Aortic smooth muscle cell (primary cell): Measurements from ENCODE around the gene PLA2G4F. TPM values are rescaled to one million over a fixed set of nuclear protein-coding genes. Genes with fewer than 3 reads are reported as not detected.

ENCODE experiments used
- total RNA-seq: library from RNA; depleted of rRNA; stranded (reverse); fragments of >200 nt; gene quantifications from 2 replicates; pipeline ENCODE4 v1.2.3, GENCODE V29; 2014

PLA2G4F gene, protein sequence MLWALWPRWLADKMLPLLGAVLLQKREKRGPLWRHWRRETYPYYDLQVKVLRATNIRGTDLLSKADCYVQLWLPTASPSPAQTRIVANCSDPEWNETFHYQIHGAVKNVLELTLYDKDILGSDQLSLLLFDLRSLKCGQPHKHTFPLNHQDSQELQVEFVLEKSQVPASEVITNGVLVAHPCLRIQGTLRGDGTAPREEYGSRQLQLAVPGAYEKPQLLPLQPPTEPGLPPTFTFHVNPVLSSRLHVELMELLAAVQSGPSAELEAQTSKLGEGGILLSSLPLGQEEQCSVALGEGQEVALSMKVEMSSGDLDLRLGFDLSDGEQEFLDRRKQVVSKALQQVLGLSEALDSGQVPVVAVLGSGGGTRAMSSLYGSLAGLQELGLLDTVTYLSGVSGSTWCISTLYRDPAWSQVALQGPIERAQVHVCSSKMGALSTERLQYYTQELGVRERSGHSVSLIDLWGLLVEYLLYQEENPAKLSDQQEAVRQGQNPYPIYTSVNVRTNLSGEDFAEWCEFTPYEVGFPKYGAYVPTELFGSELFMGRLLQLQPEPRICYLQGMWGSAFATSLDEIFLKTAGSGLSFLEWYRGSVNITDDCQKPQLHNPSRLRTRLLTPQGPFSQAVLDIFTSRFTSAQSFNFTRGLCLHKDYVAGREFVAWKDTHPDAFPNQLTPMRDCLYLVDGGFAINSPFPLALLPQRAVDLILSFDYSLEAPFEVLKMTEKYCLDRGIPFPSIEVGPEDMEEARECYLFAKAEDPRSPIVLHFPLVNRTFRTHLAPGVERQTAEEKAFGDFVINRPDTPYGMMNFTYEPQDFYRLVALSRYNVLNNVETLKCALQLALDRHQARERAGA
- total RNA-seq, result not detected in 2 replicates

DNA sequence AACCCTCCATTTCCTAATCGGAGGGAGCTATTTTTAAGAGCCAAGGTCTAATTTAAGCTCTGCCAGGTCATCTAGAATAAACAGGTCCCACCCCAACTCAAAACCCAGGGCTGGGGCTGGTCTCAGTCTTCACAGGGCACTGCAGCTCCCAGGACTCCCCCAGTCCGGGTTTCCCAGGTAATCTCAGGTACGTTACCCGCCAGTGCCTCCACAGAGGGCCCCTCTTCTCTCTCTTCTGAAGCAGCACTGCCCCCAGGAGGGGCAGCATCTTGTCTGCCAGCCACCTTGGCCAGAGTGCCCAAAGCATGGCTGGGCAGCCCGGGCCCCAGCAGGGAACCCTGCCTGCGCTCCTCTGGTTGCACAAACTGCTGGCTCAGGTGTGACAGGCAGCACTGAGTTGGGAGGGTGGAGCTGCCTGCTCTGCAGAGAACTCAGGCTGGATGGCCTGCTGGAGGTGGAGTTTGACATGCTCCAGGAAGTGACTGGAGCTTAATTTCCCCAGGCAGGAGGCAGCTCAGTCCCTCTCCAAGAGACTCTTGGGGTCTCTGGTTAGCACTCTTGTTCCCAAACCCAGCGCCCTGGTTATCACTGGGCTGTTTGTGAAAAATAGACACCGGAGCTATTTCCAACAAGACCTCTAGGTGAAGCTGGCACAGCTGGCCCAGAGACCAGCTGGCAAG, at the start of gene PLA2G4F:
PLA2G4F (minus strand) TSS at position 394 of the 680 bp plus-strand sequence; CDS start at position 307, 87 bp downstream.

DNA sequence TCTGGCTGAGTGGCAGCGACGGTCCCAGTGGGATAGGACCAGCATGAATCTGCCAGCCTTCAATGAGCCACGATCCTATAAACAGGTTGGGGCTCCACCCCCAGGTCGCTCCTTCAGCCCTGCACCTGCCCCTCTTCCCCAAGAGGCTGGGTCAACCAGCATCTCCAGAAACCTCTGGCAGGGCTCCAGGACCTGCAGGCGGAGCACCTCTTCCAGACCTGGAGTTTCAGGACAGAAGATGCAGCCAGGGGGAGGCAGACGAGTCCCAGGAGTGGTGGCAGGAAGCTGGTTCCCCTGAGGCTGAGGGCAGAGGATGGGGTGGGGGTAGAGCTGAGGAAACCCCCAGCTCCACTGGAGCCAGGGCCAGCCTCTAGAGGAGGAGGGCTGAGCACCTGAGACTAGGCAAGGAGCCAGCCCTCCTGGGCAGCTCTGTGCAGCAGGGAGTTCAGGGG, 61.9 kb downstream of the PLA2G4F start, which contains the start of gene PLA2G4D:
PLA2G4D (minus strand) TSS at position 51 of the 452 bp plus-strand sequence. CDS start 103 bp downstream, outside the sequence.

Other genes with a start within 250 kb of the PLA2G4F start
- gene EHD4, start 184.1 kb downstream of the PLA2G4F start, total RNA-seq, result 19.4 and 25.2 TPM in 2 replicates
- gene PLA2G4E, start 135.6 kb downstream of the PLA2G4F start, total RNA-seq, result not detected in 2 replicates
- not detected in 2 replicates for gene PLA2G4D, start 62.1 kb downstream of the PLA2G4F start, total RNA-seq
- 38.7 and 49.5 TPM in 2 replicates for gene VPS39, start 51.7 kb upstream of the PLA2G4F start, total RNA-seq
- 24.3 and 30.8 TPM in 2 replicates for gene GANC, start 116.6 kb upstream of the PLA2G4F start, total RNA-seq
- gene TMEM87A, start 116.8 kb upstream of the PLA2G4F start, total RNA-seq, result 62.4 and 63.8 TPM in 2 replicates
- gene CAPN3, start 202.9 kb upstream of the PLA2G4F start, total RNA-seq, result 2.2 and 2.7 TPM in 2 replicates